Embryonic facial prominence (tissue), 1 donor: Measurements from ENCODE around the gene NCAPG.

ENCODE experiments used
- DNase-seq: peaks from one replicate; pipeline ENCODE4 v3.0.0-alpha.2; 2016; ENCODE audit errors: extremely low spot score

Gene NCAPG

DNA sequence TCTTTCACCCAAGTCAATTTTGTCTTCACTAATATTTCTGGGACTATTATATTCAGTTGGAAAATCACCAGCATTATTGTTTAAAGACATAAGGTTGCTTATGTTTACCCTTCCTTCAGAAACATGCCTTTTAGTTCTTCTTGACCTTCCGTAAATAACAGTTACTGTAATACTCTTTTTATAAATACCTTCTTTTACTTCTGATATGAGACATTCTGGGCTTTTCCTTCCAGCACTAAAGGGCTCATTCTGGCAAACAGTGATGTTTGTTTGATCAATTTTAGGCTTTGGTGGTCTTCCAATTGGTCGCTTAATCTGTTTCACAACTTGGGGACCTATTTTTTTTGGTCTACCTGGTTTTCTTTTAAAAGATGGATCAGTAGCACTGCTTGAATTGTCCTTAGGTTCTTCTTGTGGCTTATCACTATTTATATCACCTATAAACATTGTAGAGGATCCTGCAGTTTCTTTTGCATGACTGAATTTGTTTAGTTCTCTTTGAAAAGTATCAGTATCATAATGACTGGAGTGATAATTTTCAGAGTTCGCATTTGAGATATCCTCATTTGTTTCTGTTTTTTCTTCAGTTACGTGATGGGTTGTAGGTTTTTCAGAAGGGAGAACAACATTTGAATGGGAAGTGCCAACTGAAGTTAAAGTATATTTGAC, 64.8 kb downstream of the NCAPG start:
- DNase-seq = no peak

DNA sequence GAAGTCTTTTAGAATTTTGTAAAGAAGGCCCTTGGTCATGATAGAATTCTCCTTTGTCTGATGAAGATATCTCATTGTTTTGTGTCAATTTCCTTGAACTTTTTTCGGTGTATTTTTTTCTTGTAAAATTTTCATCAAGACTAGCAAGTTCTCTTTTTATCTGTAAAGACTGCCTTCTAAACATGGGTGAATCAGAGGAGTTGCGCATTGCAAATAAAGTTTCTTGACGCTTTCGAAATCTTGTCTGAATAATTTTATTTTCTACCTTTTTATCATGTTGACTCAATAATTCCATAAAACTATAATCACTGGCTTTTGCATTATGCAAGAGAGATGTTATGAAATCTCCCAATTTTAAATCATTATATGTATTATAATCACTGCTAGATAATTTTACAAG, 66.2 kb downstream of the NCAPG start:
- DNase-seq = no peak

DNA sequence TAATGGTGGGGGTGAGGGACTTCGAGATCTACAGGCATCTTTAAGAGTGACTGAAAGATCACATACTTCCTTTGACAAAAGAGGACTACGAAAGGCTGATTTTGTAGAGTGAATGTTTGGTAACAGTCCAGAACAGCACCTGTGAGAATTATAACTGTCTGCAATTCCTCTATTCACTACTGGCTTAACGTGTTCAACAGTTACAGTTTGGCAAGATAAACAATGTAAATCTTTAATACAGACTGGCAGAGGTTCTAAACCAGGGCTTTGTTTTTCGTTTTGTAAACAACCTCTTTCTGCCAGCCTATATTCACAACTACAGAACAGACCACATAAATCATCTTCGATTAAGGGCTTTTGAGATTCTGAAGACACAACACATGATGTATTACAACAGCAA, 66.9 kb downstream of the NCAPG start:
- DNase-seq = no peak

- no peak for DNase-seq
Observed at GRCh38 chr4:17884063-17884462, 73.3 kb downstream of the NCAPG start.

DNA sequence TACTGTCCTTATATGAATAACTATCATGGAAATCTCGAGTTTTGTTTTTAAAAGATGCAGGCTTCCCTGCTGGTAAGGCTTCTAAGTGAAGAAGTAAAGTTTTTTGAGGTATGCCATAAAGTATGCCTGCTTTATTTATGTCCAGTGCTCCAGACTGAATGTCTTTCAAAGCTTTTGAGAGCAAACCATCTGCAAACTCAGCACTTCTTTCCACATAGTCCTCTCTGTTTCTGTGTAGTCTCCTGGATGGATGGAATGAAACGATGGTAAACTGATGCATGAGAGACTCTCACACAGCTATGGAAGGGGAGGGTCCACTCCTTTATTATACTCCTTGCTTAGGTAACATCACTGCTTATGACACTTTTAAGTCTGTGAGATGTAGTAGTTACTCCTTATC, 73.7 kb downstream of the NCAPG start:
- no peak for DNase-seq

DNA sequence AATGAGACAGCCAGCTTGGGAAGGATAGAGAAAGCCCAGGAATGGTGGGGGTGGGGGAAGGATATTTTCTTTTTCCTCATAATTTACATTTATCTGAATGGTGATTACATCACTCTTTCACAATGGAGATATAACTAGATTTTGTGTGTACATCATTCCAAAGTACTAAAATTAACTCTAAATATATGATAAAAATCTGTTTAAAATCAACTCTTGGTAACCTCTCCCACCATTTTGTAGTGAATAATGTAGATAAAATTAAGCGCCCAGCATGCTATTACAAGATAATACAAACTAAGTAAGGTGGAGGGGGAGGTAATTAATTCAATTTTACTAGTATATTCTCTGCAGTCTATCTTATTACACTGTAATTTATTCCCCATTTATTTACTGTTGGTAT, 78.9 kb downstream of the NCAPG start:
- no peak for DNase-seq

DNA sequence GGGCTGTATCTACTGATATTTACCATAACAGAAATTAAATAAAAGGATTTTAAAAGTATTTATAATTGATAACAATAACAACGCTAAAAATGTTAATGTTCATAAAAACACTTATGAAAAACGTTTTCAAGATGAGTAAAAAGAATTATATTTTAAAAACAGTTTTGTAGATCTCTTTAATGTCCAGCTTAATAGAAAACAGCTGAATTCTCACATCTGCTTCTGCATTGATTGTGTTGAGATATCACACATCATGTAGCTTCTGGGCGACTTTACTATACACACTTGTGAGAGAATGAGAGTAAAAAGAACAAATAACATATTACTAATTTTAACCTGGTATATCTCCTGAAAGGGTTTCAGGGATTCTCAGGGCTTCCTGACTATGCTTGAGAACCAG, 83.6 kb downstream of the NCAPG start:
- DNase-seq = no peak
